ENCODE measurements around the gene SPATA21.
"Not testable (repeated sequence)": the region's sequence is repeated elsewhere in the genome, so short reads cannot be mapped to it uniquely, and the experiment has no call there.

The SPATA21 gene, protein sequence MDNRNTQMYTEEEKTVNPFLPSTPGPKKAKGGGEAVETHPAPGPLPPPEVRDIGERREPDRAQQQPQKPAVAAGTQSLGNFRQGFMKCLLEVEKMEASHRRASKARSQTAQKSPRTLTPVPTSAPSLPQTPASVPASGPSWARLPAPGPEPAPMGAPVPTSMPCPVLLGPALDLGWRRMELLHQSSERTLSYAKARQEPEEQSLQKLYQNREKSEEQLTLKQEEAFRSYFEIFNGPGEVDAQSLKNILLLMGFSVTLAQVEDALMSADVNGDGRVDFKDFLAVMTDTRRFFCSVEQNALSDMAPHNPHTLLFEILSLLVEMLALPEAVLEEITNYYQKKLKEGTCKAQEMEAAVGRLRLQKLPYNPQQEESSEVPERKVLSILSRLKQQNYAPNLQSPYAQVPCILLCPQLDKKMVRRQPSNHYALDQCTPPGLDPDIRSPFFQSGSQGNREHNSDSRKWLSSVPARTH

DNA sequence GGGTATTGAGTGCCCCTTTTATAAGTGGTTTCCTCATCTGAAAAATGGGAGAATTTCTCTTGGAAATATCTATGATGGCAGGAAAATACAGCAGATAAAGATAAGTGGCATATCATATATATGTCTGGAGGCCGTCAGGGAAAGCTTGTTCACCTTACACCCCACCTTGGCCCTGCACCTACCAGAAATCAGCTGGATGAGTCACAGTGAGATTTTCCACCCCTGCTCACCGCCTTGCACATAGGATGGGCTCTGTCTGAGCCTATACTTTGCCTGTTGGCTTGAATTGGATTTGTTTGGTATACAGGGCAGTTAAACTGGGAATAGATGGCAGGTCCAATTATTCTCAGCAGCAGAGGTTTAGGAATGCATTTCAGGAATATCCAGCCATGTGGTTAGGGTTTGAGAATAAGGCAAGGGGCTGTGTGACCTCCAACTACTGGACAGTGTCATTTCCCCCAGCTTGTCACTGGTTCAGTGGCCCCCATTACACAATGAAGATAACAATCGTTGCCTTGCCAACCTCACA lies at the start of gene SPATA21:
TSS of gene SPATA21 (minus strand) at position 479 of the 529 bp plus-strand sequence. CDS start 6,053 bp downstream, outside the sequence.
- no peak for DNase-seq

DNA sequence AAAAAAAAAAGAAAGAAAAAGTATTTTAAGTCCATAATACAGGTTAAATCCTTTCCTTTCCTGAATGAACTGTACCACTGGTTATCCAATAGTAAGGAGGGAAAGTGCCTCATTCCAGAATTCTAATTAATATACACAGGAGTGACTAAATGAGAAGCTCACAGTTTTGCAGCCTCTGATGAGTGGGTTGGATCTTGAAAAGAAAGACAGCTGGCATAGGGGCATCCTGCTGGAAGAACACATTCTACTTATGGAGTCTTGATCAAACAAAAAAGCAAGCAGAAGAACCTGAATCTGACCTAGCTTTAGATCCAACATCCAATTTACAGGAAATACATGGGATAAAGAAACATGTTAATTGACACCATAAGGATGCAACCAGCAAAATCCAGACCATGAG lies 49.8 kb upstream of the SPATA21 start:
- DNase-seq = not testable (repeated sequence)

DNA sequence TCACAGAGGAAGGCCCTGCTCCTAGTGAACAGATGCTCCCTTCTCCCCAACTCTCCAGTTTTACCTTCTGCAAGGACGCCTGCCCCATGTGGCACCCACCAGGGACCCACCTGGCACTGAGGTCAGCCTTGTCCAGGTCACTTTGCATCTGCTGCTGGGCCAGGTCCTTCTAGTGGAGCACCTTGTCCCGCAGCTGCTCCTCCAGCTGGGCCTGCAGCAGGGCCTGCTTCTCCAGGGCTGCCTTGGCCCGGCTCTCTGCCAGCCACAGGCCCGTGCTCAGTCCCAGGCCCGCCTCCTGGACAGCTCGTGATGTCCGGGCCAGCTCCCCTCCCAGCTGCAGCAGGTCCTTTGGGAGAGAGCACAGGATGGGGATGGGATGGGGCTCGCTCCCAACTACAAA lies 49.1 kb upstream of the SPATA21 start:
- not testable (repeated sequence) for DNase-seq

DNA sequence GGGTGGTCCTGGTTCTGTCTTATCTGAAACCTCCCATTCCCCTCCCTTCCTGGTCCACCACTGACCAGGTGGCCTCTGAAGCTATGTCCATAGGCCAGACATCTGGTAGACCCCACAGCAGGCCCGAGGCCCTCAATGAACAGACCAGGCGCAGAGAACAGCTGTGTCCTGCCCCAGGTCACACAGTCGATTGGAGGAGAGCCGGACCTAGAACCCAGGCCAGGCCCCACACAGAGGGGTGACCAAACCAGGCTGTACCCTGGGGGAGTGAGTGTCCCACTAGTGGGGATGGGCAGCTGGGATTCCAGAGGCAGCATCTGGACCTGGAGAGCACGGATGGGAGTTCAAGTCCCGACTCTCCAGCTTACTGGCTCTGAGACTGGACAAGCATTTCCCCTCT lies 47.7 kb upstream of the SPATA21 start:
- DNase-seq = no peak

DNA sequence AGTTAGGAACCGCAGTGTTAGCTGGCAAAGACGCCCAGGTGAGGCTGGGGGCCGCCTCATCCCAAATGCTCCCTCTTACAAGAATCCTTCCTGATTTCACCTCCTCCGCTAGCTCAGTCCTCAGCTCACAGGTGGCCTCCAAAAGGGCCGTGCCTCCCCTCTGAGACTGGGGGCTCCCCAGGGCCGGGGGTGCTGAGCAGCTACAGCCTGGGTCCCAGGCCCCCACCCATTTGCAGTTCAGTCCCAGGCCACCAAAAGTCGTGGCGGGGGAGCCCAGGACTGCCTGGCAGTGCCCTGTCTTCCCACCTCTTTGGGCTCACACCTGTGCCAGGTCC lies 47.2 kb upstream of the SPATA21 start:
- DNase-seq = no peak

DNA sequence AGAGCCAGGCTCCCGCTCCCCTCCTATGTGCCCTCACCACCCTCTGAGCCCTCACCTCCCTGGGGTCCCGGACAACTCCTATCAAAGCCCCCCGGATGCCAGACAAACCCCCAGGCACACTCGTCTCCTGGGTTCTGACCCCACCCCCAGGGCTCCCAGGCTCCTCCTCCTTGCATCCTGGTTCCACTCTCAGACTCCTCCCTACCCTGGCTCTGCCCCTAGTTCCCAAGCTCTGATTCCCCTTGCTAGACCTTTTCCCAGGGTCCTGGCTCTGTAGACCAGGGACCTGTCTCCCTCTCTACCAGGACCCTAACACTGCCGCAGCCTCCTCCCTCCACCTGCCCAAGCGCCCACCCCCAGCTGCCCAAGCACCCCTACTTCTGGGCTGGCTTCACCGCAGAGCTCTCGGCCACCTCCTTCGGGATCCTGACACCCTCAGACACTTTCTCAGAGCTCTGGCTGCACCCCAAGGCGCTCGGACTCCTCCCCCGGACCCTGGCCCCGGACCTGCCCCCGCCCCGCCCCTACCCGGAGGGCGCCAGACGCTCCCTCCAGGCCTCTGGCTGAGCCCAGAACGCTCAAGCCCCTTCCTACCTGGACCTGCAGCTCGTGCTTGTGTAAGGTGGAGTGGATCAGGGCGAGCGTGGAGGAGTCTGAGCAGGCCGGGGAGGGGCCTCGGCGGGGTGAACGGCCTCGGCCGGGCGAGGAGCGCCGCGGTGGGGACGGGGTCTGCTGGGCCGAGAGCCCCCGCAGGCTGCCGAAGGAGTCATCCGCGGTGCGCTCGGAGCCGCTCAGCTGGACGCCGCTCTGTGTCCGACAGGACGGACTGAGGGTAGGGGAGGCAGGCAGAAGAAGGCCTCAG lies 46.6 kb upstream of the SPATA21 start:
- DNase-seq = not testable (repeated sequence)

DNA sequence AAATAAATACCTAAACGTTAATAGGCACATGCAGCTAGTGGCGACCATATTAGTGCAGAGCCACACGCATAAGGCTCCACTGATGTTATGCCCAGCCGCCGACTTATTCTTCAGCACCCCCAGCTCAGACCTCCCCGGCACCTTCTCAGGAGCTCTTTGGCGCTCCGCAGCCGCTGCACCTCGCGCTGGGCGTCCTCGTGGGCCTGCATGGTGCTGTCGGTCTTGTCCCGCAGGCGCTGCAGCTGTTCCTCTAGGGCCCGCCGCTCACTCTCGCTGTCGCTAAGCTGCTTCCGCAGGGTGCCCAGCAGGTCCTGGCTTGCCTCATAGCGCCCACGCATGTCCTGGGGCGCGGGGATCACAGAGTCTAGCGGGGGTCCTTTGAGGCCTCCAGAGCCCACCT lies 45.9 kb upstream of the SPATA21 start:
- DNase-seq = not testable (repeated sequence)

DNA sequence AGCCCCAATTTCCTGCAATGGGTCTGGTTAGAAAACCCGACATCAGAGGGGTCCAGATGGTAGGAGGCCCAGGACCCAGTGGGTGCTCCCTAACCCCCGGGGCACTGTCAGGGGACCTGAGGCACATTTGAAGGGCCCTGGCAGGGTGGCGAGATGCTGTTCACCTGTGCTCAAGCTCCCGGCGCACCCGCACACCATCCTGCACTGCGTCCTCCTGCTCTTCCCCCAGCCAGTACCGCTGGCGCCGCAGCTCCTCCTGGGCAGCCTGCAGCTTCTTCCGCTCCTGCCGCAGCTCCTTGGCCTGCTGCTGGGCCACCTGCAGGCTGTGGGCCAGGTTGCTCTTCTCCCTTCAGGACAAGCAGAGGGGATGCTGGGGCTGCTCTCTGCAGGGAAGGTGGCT lies 40.9 kb upstream of the SPATA21 start:
- DNase-seq = no peak

DNA sequence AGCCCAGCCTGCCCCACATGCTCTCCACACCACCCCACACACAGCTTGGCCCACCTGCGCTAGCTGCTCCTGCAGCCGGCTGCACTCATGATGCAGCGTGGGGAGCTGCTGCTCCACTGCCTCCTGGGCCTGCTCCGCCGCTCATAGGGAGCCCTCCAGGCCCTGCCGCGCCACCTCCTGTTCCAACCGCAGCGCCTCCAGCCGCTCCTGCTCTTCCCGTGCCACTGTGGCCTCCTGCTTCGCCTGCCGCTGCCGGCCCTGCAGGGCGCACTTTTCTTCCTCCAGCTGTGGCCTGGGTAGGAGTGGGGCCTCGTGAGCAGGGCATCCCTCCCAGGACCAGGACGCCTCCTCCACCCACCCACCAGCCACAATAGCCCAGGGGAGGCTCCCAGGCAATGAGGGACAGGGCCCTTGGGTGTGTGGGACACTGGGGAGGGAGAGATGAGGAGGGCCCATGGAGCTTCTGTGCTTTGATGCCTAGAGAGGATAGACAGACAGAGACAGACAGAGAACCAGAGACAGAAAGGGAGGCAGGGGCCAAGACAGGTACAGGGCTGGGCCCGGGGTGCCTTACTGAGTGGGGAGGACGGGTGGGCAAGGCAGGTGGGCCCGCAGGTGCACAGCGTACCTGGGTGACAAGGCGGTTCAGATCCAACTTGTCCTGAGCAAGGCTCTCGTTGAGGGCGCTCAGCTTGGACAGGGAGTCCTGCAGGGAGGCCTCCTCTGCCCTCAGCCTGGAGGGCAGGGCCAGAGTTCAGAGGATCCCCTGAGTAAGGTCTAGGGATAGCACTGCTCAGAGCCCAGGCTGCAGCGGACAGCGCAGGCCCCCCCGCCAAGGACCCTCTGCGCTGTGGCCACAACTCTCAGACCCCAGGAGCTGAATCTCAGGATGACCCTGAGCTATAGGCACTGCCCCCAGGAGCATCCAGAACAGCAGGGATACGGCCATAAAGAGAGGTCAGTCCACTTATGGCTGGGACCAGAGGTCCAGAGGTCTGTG lies 38.8 kb upstream of the SPATA21 start:
- not testable (repeated sequence) for DNase-seq

DNA sequence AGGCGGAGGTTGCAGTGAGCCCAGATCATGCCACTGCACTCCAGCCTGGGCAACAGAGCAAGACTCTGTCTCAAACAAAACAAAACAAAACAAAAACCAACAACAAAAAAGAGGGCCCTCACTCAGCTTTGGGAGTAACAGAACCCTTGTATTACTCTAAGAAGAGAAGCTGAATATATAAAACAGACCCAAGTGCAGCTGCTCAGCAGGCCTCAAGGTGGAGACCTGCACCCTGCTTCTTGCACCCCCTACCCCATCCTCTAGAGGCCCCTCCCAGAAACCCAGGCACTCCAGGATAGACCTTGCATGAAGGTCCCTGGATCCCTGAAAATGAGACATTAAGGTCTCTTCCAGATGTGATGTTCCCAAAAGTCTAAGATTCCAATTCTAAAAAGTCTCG lies 37.7 kb upstream of the SPATA21 start:
- DNase-seq = not testable (repeated sequence)

DNA sequence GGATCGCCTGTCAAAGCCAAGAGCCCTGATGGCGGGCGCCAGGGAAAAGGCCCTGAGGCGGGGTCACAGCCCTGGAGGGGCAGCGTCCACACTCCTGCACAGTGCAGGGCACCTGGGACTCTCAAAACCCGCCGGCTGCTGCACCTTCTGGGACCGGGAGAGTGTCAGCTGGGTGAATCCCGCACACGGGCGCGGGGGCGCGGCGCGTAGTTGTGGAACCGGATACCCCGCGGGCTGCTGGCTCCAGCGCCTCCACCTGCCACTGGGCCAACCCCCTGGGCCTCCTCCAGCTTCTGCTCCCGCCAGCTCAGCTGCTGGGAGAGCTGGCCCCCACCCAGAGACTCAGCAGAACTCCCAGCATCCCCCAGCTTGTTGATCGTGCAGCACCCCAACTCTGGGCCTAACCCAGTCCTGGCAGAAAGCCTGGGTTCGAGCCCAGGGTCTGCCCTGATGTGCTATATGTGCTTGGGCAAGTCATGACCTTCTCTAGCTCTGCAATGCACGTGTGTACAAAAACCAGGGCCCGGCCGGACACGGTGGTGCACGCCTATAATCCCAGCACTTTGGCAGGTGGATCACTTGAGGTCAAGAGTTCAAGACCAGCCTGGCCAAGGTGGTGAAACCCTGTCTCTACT lies 37.1 kb upstream of the SPATA21 start:
- no peak for DNase-seq

DNA sequence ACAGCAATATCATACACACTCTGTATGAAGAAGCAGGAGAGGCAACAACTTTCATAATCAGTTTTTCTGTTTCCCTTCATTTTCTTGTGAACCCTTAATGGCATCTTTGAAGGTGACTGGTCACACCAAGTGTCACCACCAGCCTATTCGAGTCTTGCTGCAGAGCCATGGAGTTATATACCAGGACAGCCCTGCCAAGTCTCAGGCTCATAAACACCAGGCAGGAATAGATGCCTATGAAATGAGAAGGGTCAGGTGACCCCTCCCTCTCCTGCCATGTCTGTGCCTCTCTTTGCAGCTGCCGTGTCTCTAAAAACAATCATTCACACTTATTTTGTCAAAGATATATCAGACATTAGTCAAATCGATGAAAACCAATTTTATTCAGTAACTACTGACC lies 31.3 kb upstream of the SPATA21 start:
- DNase-seq = no peak

DNA sequence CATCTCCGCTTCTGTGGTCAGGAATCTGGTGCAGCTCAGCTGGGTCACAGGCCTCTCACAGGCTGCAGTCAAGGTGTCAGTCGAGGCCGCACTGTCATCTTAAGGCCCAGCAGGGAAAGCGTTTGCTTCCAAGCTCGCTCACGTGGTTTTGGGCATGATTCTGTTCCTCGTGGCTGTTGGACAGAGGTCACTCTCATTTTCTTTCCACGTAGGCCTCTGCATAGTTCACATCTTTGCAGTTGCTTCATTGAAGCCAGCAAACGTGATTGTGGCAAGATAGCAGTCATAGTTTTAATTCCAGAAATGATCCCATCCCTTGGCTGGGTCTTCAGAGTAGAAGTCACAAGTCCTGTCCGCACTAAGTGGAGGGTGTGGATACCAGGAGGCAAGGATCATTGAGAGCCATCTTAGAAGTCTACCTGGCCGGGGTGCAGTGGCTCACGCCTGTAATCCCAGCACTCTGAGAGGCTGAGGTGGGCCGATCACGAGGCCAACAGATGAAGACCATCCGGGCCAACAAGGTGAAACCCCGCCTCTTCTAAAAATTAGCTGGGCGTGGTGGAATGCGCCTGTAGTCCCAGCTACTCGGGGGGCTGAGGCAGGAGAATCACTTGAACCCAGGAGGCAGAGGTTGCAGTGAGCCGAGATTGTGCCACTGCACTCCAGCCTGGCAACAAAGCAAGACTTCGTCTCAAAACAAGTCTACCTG lies 27.8 kb upstream of the SPATA21 start:
- DNase-seq = no peak

DNA sequence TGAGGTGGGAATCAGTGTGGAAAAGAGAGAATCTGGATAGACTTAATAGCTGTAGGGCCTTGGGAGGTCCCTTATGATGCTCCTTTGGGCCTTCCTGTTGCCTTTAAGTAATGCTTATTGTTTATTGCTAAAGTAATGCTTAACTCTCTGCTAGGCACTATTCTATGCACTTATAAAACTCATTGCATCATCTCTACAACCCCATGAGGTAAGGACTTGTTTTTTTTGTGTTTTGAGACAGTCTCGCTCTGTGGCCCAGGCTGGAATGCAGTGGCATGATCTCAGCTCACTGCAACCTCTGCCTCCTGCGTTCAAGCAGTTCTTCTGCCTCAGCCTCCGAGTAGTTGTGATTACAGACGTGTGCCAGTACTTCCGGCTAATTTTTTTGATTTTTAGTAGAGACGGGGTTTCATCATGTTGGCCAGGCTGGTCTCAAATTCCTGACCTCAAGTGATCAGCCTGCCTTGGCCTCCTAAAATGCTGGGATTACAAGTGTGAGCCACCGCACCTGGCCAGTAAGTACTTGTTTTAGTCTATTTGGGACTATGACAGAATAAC lies 25.6 kb upstream of the SPATA21 start:
- DNase-seq = no peak

DNA sequence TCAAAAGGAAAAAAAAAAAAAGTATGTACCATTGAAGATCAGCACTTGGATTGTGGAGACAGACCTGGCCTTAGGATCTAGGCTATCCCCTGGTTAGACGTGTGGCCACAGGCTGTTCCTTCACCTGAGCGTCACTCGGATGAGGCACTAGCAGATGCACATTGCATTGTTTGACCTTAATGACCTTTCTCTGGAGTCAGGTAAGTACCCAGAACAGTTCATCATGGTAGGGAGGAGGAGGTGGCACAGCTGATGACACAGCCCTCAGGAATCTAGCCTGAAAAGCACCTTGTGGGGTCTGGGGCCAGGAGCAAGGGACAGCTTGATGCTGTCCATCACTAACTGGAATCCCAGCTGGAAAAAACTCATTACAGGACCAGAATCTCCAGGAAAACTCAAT lies 24.5 kb upstream of the SPATA21 start:
- DNase-seq = no peak

DNA sequence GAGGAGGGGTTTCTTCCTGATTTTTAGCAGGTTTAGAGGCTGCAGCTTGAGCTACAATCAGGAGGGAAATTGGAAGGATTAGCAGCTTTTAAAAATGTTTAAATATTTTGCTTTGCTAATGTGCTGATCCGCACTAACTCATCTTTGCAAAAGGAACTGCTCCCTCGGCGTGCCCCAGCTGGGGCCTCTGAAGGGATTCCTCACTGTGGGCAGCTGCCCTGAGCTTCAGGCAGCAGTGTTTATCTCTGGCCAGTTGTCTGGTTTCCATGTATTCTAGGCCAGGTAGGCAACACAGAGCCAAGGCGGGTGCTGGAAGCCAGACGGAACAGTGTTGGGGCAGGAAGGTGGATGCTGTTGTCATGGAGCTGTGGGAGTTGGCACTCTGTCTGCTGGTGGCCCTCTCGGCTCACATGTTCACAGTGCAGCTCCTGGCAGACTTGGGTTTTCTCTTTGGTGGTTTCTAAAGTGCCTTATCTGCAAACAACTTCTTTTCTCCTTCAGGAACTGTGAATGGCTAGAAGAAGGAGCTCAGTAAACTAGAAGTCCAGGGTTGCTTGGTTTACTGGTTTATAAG lies 22.2 kb upstream of the SPATA21 start:
- DNase-seq = peak in 29 of 56 donors; percentile 6 to 65 (median 24)

DNA sequence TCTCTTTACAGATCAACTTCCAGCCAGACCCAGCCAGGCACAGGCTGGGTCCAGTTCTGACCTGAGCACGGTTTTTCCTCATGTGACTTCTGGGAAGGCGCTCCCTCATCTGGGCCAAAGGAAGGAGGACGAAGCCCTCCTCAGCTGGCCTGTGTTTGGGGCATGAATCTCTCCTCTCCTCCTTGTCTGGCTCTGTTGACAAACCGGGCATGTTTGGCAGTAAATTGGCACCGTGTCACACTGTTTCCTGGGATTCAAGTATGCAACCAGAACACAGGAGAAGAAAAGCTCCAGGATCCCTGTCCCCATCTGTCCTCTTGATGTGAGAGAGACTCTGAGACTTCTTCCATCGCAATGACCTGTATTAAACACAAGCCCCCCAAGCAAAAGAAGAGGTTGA lies 21.6 kb upstream of the SPATA21 start:
- DNase-seq = peak in 23 of 56 donors; percentile 6 to 43 (median 14)

DNA sequence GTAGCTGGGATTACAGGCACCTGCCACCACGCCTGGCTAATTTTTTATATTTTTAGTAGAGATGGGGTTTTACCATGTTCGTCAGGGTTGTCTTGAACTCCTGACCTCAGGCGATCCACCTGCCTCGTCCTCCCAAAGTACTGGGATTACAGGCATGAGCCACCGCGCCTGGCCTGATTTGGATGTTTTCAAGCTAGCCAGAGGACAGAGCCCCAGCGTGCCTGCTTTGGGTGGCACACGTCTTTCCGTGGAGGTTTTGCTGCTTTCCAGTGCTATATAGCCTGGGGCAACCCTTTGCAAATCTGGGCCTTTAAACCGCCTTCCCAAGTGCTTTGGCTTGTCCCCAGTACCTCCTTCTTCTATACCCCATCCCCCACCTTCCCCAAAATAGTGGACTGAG lies 18.9 kb upstream of the SPATA21 start:
- not testable (repeated sequence) for DNase-seq

DNA sequence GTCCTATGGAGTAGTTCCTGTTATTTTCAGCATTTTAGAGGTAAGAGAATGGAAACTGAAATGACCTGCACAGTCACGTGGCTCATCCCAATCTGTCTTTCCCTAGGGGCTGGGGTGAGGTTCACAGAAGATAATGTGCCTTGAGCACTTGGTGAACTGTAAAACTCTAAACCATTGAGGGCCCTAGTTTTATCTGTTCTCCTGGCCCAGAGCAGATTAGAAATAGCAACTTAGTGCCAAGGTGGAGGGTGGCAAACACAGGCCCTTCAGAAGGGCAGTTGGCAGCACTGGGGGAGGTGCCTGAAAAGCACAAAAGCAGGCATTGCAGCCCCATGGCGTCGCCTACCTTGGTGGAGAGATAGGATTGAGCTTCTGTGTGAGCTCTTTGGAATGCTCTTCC lies 17.7 kb upstream of the SPATA21 start:
- DNase-seq = not testable (repeated sequence)
